ENCODE results near the gene P2RY2.

Gene P2RY2

GRCh38 chr11:73281796-73282660, 63.9 kb downstream of the P2RY2 start:
- no peak for DNase-seq (ENCODE audit: low read depth in 1 of 2, low spot score in 1 of 2)

- no peak for DNase-seq (ENCODE audit: low read depth in 1 of 2, low spot score in 1 of 2)
Measured at GRCh38 chr11:73283276-73284000, 65.4 kb downstream of the P2RY2 start.

GRCh38 chr11:73284106-73284505, 66.0 kb downstream of the P2RY2 start:
- no peak for DNase-seq (ENCODE audit: low read depth in 1 of 2, low spot score in 1 of 2)

GRCh38 chr11:73285721-73286120, 67.6 kb downstream of the P2RY2 start:
- DNase-seq (ENCODE audit: low read depth in 1 of 2, low spot score in 1 of 2) = no peak
